ENCODE data around the gene ADGRV1.

Gene ADGRV1

GRCh38 chr5:91007251-91007650, 448.7 kb downstream of the ADGRV1 start:
- Histone ChIP-seq H3K79me2 (ENCODE audit: insufficient read depth, low read length) (no peaks in the 10 kb centered on the region), H3F3A (ENCODE audit: insufficient read depth) (no peaks in the 10 kb centered on the region), H2AFZ (ENCODE audit: low read depth, low read length, severe bottlenecking) (no peak overlapping the region), H3K4me3 (ENCODE audit: insufficient read depth, low read length, poor library complexity, severe bottlenecking) (no peak overlapping the region), H3K4me2 (ENCODE audit: low read depth, low read length, poor library complexity, severe bottlenecking) (no peak overlapping the region), H3K27me3 (ENCODE audit: low read length) (no peaks in the 10 kb centered on the region), H3K27ac (ENCODE audit: low read depth, low read length) (no peak overlapping the region), H3K36me3 (ENCODE audit: low read length) (no peaks in the 10 kb centered on the region), H3K9me2 (replicated peaks; ENCODE audit: insufficient read depth, low read length) (no peaks in the 10 kb centered on the region), H3K9ac (ENCODE audit: low read length) (no peak overlapping the region), H4K20me1 (ENCODE audit: low read depth, low read length) (no peaks in the 10 kb centered on the region), H3K9me3 (ENCODE audit: insufficient read depth, low read length) (no peaks in the 10 kb centered on the region)
- TF ChIP-seq EZH2phosphoT487 (conservative IDR thresholded peaks at IDR 0.05; ENCODE audit: low read length) (no peak), CTCF (IDR thresholded peaks at IDR 0.05; ENCODE audit: insufficient read depth, low read length, poor library complexity, severe bottlenecking) (no peak)

DNA sequence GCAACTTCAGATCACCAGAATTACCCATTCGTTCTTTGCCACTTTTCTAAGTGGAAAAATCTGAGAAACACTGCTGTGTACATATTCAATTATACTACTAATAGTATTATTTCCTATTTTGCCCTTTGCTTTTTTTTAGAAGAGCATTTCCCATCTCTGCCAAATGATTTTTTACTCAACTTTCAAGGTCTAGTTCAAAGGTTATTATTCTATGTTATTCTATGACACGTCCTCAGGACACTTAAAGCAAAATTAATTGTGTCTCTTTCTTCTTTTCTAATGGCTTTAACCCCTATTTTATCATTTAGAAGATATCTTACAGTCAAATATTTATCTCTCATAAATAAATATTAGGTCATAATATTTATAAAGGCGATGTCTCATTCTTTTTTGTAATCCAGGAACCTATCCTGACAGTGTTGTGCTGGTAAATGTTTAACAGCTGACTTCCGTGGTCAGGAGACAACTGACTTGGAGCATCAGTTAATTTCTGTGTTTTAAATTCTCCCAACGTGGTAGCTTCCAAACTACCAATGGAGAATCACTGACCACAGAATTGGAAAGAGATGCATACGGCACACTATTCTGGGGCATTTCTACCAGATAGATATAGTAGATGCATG, 449.3 kb downstream of the ADGRV1 start:
- no peaks in the 10 kb centered on the region for H3K79me2 ChIP-seq (ENCODE audit: insufficient read depth, low read length)
- H3K4me3 ChIP-seq (ENCODE audit: insufficient read depth, low read length, poor library complexity, severe bottlenecking), result no peak overlapping the region
- no peaks in the 10 kb centered on the region for H3K9me2 ChIP-seq (replicated peaks; ENCODE audit: insufficient read depth, low read length)
- H3K27ac ChIP-seq (ENCODE audit: low read depth, low read length), result no peak overlapping the region
- H3K4me2 ChIP-seq (ENCODE audit: low read depth, low read length, poor library complexity, severe bottlenecking), result no peak overlapping the region
- H3K27me3 ChIP-seq (ENCODE audit: low read length), result no peaks in the 10 kb centered on the region
- no peaks in the 10 kb centered on the region for H3K9me3 ChIP-seq (ENCODE audit: insufficient read depth, low read length)
- no peak overlapping the region for H2AFZ ChIP-seq (ENCODE audit: low read depth, low read length, severe bottlenecking)
- no peaks in the 10 kb centered on the region for H4K20me1 ChIP-seq (ENCODE audit: low read depth, low read length)
- no peaks in the 10 kb centered on the region for H3F3A ChIP-seq (ENCODE audit: insufficient read depth)
- no peaks in the 10 kb centered on the region for H3K36me3 ChIP-seq (ENCODE audit: low read length)
- no peak overlapping the region for H3K9ac ChIP-seq (ENCODE audit: low read length)
- TF ChIP-seq EZH2phosphoT487 (conservative IDR thresholded peaks at IDR 0.05; ENCODE audit: low read length), result no peak
- TF ChIP-seq CTCF (IDR thresholded peaks at IDR 0.05; ENCODE audit: insufficient read depth, low read length, poor library complexity, severe bottlenecking), result no peak

DNA sequence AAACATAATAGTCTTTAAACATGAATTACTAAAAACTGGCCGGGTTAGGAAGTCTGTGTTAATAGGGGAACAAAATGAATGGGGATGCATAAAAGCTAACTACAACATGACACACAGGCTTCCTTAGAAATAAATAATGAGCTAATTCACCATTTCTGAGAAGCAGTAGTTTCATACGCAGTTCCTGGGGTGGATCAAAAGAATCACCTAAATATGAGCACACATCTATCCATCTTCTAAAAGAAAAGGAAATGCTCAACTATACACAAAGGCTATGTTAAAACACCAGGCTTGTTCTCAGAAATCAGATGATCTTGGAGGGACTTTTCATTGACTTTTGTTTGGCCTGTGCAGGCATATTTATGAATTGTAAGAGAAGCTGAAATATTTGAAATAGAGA, 451.5 kb downstream of the ADGRV1 start:
- Histone ChIP-seq H4K20me1 (ENCODE audit: low read depth, low read length) (no peaks in the 10 kb centered on the region), H3K9me2 (replicated peaks; ENCODE audit: insufficient read depth, low read length) (no peaks in the 10 kb centered on the region), H3K9ac (ENCODE audit: low read length) (no peak overlapping the region), H2AFZ (ENCODE audit: low read depth, low read length, severe bottlenecking) (no peak overlapping the region), H3K4me3 (ENCODE audit: insufficient read depth, low read length, poor library complexity, severe bottlenecking) (no peak overlapping the region), H3K79me2 (ENCODE audit: insufficient read depth, low read length) (no peaks in the 10 kb centered on the region), H3K36me3 (ENCODE audit: low read length) (no peaks in the 10 kb centered on the region), H3K9me3 (ENCODE audit: insufficient read depth, low read length) (no peaks in the 10 kb centered on the region), H3K4me2 (ENCODE audit: low read depth, low read length, poor library complexity, severe bottlenecking) (no peak overlapping the region), H3F3A (ENCODE audit: insufficient read depth) (no peaks in the 10 kb centered on the region), H3K27me3 (ENCODE audit: low read length) (no peaks in the 10 kb centered on the region), H3K27ac (ENCODE audit: low read depth, low read length) (no peak overlapping the region)
- TF ChIP-seq EZH2phosphoT487 (conservative IDR thresholded peaks at IDR 0.05; ENCODE audit: low read length) (no peak), CTCF (IDR thresholded peaks at IDR 0.05; ENCODE audit: insufficient read depth, low read length, poor library complexity, severe bottlenecking) (no peak)

Data from SU-DHL-6 (cell line).